ENCODE measurements around the gene MRAP2. TPM values are rescaled to one million over a fixed set of nuclear protein-coding genes. Genes with fewer than 3 reads are reported as not detected.

The MRAP2 gene
- 1 to 10 TPM; 2.6 to 3.5 (median 3.4) TPM for polyA plus RNA-seq (ENCODE audit: insufficient read length in 3 of 3)

- no peak for DNase-seq (ENCODE audit: low read depth in 3 of 3, low spot score in 2 of 3)
Observed at GRCh38 chr6:84033523-84034451, at the start of gene MRAP2. MRAP2 (plus strand) TSS chr6:84033772; CDS start chr6:84055319, 21,547 bp downstream.

GRCh38 chr6:83984411-83984810 lies 49.2 kb upstream of the MRAP2 start:
- no peak for DNase-seq (ENCODE audit: low read depth in 3 of 3, low spot score in 2 of 3)

DNA sequence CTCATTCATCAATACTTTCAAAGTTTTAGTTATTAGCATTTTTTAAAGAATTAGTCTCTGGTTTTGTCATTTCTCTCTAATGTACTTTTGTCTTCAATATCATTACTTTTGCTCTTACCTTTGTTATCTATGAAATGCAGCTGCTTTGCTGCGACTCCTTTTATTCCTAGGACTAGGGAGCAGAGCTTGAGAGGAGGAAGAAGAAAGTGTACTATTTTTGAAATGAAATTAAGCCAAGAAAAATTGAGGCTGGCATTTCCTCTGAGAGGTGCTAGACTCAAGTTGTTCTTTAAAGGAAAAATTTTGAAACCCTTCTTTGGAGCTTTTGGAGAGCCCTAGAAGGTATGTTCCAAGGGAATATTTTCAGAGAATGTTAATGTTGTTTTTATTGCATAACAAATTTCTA lies 48.3 kb upstream of the MRAP2 start:
- no peak for DNase-seq (ENCODE audit: low read depth in 3 of 3, low spot score in 2 of 3)

DNA sequence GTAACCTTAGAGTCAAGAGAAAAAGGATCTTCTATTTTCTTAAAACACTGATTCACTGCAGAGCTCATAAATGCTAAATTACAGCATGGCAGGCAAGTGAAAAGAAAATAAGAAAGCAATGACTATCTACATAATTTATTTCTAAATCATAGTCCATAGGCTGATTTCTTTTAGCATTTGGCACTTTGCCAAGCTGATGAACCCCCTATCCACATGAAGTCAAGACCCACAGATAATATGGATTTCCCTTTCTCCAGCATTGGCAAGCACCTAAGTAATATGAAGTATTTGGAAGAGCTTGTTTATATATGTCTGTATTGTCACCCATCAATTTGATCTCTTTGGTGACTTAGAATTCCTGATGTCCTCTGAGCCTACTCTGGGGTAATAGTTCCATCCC lies 47.9 kb upstream of the MRAP2 start:
- DNase-seq (ENCODE audit: low read depth in 3 of 3, low spot score in 2 of 3): no peak

DNA sequence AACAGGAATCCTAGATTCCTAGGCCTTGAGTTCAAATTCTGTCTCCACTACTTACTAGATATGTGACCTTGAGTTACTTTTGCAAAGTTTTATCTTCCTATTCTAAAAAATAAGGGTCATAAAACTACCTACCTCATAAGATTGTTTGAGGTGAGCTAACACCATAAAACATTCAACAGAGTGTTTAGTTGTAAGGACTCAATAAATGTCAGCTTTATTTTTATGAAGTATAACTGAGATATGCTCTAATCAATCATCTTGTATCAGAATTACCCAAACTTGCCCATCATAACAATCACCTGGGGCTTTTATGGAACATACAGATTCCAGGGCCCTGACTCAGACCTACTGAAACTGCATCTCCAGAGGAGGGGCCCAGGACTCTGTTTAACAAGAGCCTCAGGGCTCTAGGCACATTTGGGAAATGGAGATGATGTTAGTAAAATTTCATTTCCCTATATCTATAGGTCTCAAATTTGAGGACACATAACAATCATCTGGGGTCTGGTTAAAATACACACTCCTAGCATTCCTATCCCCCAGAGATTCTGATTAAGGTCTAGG lies 35.5 kb upstream of the MRAP2 start:
- no peak for DNase-seq (ENCODE audit: low read depth in 3 of 3, low spot score in 2 of 3)

DNA sequence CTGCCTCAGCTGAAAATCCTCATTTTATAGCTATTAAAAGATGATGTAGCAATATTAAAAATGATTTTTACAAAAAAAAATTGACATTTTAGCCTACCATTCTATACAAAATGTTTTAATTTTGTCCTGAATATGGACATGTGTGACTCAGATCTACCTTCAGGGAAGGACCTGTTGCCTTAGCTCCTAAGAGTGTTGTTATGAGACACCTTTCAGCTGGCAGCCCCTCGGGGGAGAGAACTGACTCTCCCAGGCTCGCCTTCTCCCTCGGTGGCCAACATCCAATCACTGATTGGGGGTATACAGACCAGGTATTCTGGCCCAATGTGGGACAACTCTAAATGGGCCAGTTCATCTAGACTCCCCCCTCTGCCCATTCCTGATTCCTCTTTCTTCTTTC lies 32.5 kb upstream of the MRAP2 start:
- no peak for DNase-seq (ENCODE audit: low read depth in 3 of 3, low spot score in 2 of 3)

DNA sequence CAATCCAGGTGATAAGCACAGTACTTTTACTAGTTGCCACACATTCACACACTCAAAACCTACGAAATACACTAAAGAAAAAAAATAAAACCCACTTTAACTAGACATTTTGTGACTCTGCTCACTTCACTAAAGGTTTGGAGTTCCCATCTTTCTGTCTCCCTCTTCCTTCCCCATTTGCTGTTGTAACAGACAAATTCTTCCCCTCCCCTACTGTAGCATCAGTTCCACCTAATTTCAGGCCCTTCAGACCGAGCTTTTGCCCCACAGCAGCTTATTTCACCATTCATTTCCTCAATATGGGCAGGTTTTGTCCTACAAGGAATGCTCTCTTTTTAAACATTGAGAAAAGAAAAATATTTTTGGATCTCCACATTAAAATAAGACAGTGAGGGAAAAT lies 31.3 kb upstream of the MRAP2 start:
- no peak for DNase-seq (ENCODE audit: low read depth in 3 of 3, low spot score in 2 of 3)

GRCh38 chr6:84003131-84003530 lies 30.4 kb upstream of the MRAP2 start:
- no peak for DNase-seq (ENCODE audit: low read depth in 3 of 3, low spot score in 2 of 3)

- DNase-seq (ENCODE audit: low read depth in 3 of 3, low spot score in 2 of 3): no peak
Observed at GRCh38 chr6:84003654-84004053, 29.9 kb upstream of the MRAP2 start.

- DNase-seq (ENCODE audit: low read depth in 3 of 3, low spot score in 2 of 3): no peak
Observed at GRCh38 chr6:84007871-84008270, 25.7 kb upstream of the MRAP2 start.

GRCh38 chr6:84013354-84013753 lies 20.2 kb upstream of the MRAP2 start:
- no peak for DNase-seq (ENCODE audit: low read depth in 3 of 3, low spot score in 2 of 3)

DNA sequence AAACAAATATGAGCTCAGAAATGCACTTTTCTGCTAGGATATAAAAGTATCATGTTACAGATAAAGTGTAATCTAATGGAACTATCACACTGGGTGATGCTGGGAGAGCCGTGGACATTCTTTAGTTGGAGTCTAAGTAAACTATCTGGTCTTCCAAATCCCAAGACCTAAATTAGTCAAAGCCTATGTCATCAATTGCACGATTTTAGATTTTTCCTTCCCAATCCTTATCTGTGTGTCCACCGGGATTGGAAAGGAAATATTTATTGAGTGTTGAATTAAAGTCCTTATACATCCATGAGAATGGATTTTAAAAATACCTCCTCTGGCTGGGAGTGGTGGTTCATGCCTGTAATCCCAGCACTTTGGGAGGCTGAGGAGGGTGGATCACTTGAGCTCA lies 19.6 kb upstream of the MRAP2 start:
- no peak for DNase-seq (ENCODE audit: low read depth in 3 of 3, low spot score in 2 of 3)

DNA sequence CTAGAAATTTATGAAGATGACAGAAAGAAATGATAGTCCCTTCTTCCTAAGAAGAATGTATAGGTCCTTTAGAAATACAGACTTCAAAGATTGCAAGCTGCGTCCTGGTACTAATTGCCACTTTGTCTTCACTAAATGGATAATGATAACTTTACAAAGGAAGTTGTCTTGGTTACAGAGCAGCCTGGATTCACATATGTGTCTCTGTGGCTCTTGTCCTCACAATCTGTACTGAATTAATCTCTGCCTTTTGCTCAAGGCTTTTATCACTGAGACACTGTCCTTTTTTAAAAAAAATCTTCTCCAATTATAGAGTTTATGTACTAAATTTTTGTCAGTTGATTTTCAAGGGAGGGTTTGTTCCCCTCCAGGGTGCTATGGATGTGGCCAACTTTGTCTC lies 17.5 kb upstream of the MRAP2 start:
- no peak for DNase-seq (ENCODE audit: low read depth in 3 of 3, low spot score in 2 of 3)

GRCh38 chr6:84017709-84018452 lies 15.7 kb upstream of the MRAP2 start:
- no peak for DNase-seq (ENCODE audit: low read depth in 3 of 3, low spot score in 2 of 3)

GRCh38 chr6:84018453-84019061 lies 15.0 kb upstream of the MRAP2 start:
- no peak for DNase-seq (ENCODE audit: low read depth in 3 of 3, low spot score in 2 of 3)

GRCh38 chr6:84019141-84019841 lies 14.3 kb upstream of the MRAP2 start:
- DNase-seq (ENCODE audit: low read depth in 3 of 3, low spot score in 2 of 3): peak in 2 of 3 donors; percentile 23 to 33

DNA sequence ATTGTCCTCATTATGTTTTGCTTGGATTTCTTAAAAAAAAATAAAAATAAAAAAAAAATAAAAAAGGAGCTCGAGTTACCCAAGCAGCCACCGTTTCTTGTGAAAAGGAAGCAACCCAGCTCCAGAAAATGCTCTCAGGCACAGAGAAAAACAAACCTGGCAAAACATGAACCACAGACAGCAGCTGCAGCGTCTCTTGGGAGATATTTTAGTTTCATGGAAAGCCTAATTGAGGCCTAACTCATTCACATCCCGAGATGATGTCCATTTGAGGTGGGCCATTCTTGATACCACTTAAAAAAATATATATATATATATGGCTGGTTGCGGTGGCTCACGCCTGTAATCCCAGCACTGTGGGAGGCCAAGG lies 13.7 kb upstream of the MRAP2 start:
- no peak for DNase-seq (ENCODE audit: low read depth in 3 of 3, low spot score in 2 of 3)

DNA sequence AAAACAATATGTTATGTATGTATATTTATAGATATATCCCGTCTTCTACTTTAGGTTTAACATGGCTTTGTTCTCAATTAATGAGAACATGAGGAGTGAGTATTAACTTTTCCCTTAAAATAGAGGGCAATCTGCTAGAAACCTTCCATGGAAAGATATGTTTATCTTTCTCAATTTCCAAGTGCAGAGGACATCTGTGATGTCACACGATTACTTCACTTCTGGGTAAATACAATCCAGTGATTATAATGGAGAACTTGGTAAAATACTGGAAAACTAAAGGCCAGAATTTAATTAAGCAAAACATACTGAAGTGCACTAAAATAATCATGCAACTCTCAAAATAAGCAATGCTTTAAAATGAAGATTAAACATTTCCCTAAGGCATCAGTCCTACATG lies 11.9 kb upstream of the MRAP2 start:
- DNase-seq (ENCODE audit: low read depth in 3 of 3, low spot score in 2 of 3): no peak

- DNase-seq (ENCODE audit: low read depth in 3 of 3, low spot score in 2 of 3): no peak
Observed at GRCh38 chr6:84026721-84027164, 6.8 kb upstream of the MRAP2 start.

Measured in right renal cortex interstitium (tissue), 3 donors.